ENCODE data around the gene RFC5.

The RFC5 gene

GRCh38 chr12:118044577-118044976 lies 28.1 kb downstream of the RFC5 start:
- no peak for DNase-seq (ENCODE audit: low read depth)
- H3K4me3 ChIP-seq (ENCODE audit: low read depth, low read length), result no peak overlapping the region

- DNase-seq (ENCODE audit: low read depth), result no peak
- no peak overlapping the region for H3K4me3 ChIP-seq (ENCODE audit: low read depth, low read length)
Measured at GRCh38 chr12:118046430-118046829, 29.9 kb downstream of the RFC5 start.

- DNase-seq (ENCODE audit: low read depth), result no peak
- H3K4me3 ChIP-seq (ENCODE audit: low read depth, low read length), result no peak overlapping the region
Measured at GRCh38 chr12:118050972-118051910, 34.7 kb downstream of the RFC5 start.

- no peak overlapping the region for H3K4me3 ChIP-seq (ENCODE audit: low read depth, low read length)
- DNase-seq (ENCODE audit: low read depth), result peak; percentile 78
Measured at GRCh38 chr12:118052324-118053070, 36.0 kb downstream of the RFC5 start.

- no peak overlapping the region for H3K4me3 ChIP-seq (ENCODE audit: low read depth, low read length)
- DNase-seq (ENCODE audit: low read depth), result no peak
Measured at GRCh38 chr12:118053071-118053985, 36.8 kb downstream of the RFC5 start.

GRCh38 chr12:118055144-118055557 lies 38.6 kb downstream of the RFC5 start:
- H3K4me3 ChIP-seq (ENCODE audit: low read depth, low read length), result no peak overlapping the region
- no peak for DNase-seq (ENCODE audit: low read depth)

- no peak overlapping the region for H3K4me3 ChIP-seq (ENCODE audit: low read depth, low read length)
- DNase-seq (ENCODE audit: low read depth), result no peak
Measured at GRCh38 chr12:118055865-118056773, 39.6 kb downstream of the RFC5 start.

- DNase-seq (ENCODE audit: low read depth), result no peak
Measured at GRCh38 chr12:118058227-118058626, 41.7 kb downstream of the RFC5 start.

GRCh38 chr12:118058881-118059280 lies 42.4 kb downstream of the RFC5 start:
- no peak for DNase-seq (ENCODE audit: low read depth)

More at GRCh38 chr12:118058227-118058626, 41.7 kb downstream of the RFC5 start:
- H3K4me3 ChIP-seq (ENCODE audit: low read depth, low read length), result no peak overlapping the region

GRCh38 chr12:118059341-118060191 lies 43.1 kb downstream of the RFC5 start:
- no peak for DNase-seq (ENCODE audit: low read depth)
- H3K4me3 ChIP-seq (ENCODE audit: low read depth, low read length), result peak overlapping the region; percentile 82

More at GRCh38 chr12:118058881-118059280, 42.4 kb downstream of the RFC5 start:
- H3K4me3 ChIP-seq (ENCODE audit: low read depth, low read length), result no peak overlapping the region

GRCh38 chr12:118060301-118061010 lies 44.0 kb downstream of the RFC5 start:
- DNase-seq (ENCODE audit: low read depth), result no peak

GRCh38 chr12:118061011-118061872 lies 44.7 kb downstream of the RFC5 start, which contains the start of gene WSB2:
WSB2 (minus strand) TSS chr12:118061179; CDS start chr12:118061048, 131 bp downstream.
- DNase-seq (ENCODE audit: low read depth), result no peak
- peak within 1 kb of the TSS; percentile 82 for H3K4me3 ChIP-seq (ENCODE audit: low read depth, low read length)

More at GRCh38 chr12:118060301-118061010, 44.0 kb downstream of the RFC5 start:
- H3K4me3 ChIP-seq (ENCODE audit: low read depth, low read length), result peak overlapping the region; percentile 82

- H3K4me3 ChIP-seq (ENCODE audit: low read depth, low read length), result peak overlapping the region; percentile 82
- DNase-seq (ENCODE audit: low read depth), result no peak
Measured at GRCh38 chr12:118061873-118062843, 45.7 kb downstream of the RFC5 start.

GRCh38 chr12:118063576-118064391 lies 47.3 kb downstream of the RFC5 start:
- no peak for DNase-seq (ENCODE audit: low read depth)
- H3K4me3 ChIP-seq (ENCODE audit: low read depth, low read length), result no peak overlapping the region
